Colon (tissue), 2 donors: ENCODE results near the gene PEX1.
"Not testable (repeated sequence)": the region's sequence is repeated elsewhere in the genome, so short reads cannot be mapped to it uniquely, and the experiment has no call there.

ENCODE experiments used
- FAIRE-seq: peaks from 2 replicates; lab custom pipeline; 2012; peaks lifted over from hg19 to GRCh38; lab: Jason Lieb, UNC
- donor health status: control.
- donor health status: control.

PEX1 gene

DNA sequence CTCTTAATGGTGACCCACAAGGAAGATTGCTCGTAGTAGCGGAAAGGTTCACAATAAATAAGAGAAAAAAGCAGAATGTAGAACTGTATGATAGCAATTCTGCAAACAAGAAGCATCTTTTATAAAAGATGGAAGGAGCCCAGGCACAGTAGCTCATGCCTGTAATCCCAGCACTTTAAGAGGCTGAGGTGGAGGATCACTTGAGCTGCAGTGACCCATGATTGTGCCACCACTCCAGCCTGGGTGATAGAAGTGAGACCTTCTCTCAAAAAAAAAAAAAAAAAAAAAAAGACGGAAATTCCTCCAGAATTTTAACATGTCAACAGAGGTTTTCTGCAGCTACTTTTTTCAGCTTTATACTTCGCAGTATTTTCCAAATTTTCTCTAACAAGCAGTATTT is 67.8 kb downstream of the PEX1 start:
- FAIRE-seq, result no peak

DNA sequence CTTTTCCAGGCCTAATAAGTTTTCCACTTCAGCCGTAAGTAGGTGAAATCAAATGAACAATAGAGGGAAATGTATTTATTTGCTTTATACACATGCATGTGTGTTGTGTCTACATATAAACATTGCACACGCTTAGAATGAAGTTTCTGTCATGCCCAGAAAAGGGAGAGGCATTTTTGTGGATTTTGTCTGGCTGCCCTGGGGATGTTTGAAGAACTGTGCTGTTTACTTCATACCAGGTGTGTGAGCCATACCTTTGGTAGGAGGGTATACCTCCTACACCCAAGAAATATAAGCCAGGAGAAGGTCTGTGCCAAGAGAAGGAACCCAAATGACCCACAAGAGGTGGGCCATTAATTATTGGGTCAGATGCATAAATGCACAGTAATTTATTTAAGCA is 68.2 kb downstream of the PEX1 start:
- no peak for FAIRE-seq

DNA sequence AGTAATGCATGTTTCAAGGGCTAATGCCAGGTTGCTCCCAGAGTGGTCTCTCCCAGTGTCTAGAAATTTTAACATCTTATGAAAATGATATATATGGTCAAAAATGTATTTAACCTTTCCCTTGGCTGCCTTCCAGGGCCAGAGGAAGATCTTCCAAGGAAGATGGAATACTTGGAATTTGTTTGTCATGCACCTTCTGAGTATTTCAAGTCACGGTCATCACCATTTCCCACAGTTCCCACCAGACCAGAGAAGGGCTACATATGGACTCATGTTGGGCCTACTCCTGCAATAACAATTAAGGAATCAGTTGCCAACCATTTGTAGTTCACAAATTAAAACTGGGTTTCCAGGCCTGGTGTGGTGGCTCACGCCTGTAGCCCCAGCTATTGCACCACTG is 72.1 kb downstream of the PEX1 start:
- no peak for FAIRE-seq

DNA sequence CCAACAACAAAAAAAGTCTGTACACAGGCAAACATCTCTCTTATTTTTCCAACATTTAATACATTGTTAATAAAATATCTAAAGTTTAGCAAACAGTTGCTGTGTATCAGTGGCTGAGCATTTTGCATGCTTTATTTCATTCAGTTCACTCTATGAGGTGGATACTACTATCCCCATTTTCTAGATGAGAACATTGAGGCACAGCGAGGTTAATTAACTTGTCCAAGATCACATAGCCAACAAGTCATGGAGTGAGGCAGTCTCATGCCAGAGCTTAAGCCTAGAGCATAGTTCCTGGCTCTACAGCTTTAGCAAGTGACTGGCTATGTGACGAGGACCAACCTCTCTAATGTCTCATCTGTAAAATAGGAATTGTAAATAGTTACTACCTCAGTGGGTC is 76.7 kb downstream of the PEX1 start:
- FAIRE-seq, result no peak

DNA sequence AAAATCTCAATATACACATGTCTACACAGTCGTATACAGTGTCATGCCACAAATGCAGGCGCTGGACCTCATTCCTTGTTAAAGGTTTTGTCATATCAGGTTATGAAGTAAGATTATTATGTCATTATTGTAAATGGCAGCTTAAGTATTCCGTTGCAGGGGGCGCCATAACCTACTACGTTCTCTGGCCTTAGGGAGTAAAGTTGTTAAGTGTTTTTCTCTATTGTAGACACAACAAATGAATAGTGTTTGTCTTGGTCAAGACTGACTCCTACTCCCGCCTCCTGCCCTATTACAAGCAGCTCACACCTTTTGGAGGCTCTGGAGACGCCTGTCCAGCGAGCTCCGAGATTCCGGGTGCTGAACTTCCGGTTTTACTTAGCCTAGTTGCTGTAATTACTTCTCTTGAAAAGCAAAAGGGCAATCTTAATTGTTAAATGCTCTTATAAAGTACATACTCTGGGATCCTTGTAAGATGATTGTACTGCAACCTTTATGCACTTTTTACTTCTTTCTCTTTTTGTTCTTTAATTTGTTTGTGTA is 80.0 kb downstream of the PEX1 start:
- FAIRE-seq, result no peak

DNA sequence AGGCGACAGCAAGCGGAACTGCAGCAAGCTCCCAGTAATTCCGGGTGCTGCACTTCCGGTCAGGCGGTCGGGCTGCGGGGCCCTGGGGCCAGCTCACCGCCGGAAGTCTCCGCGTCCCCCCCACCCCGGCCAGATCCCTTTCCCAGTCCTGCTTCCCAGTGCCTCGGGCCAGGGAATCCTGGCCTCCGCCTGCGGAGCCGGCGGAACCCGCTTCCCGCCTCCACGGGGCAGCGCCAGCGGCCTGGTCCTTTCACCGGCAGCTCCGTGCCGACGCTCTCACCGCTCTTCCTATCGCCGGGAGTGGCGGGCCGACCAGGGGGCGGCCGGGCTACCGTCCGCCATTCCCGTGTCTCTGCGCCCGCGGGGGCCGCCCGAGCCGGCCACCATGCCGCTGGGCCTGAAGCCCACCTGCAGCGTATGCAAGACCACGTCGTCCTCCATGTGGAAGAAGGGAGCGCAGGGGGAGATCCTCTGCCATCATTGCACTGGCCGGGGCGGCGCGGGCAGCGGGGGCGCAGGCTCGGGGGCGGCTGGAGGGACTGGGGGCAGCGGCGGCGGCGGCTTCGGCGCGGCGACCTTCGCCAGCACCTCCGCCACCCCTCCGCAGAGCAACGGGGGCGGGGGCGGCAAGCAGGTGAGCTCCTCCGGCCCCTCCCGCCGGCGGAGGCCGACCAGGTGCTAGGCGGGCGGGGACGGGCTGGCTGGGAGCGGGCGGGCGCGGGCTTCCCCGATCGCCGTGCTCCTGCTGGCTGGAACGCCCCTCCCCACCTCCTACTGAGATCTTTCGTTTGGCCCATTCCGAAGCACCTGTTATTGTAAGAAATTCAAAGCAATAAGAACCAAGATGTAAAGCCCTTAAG is 80.7 kb downstream of the PEX1 start, which contains the start of gene GATAD1:
Gene GATAD1, plus strand, starts transcription at position 138 of the 860 bp plus-strand sequence. Its CDS starts 248 bp downstream, at position 386.
- no peak for FAIRE-seq

DNA sequence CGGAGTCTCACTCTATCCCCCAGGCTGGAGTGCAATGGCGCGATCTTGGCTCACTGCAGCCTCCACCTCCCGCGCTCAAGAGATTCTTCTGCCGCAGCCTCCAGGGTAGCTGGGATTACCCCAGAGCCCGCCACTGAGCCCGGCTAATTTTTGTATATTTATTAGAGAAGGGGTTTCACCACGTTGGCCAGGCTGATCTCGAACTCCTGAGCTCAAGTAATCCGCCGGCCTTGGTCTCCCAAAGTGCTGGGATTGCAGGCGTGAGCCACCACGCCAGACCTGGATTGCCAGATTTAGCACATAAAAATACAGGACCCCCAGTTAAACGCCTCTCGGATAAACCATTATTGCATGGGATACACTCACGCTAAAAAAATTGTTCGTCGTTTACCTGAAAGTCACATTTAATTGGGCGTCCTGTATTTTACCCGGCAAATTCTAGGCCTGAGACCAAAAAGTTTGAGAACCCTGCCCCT is 81.4 kb downstream of the PEX1 start:
- no peak for FAIRE-seq

DNA sequence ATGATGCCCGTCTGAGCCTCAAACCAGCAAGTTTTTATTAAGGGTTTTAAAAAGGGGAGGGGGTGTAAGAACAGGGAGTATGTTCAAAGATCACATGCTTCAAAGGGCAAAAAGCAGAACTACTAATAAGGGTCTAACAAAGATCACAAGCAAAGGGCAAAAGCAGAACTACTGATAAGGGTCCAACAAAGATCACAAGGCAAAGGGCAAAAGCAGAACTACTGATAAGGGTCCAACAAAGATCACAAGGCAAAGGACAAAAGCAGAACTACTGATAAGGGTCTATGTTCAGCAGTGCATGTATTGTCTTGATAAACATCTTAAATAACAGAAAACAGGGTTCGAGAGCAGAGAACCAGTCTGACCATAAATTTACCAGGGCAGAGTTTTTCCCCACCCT is 85.6 kb downstream of the PEX1 start:
- not testable (repeated sequence) for FAIRE-seq

DNA sequence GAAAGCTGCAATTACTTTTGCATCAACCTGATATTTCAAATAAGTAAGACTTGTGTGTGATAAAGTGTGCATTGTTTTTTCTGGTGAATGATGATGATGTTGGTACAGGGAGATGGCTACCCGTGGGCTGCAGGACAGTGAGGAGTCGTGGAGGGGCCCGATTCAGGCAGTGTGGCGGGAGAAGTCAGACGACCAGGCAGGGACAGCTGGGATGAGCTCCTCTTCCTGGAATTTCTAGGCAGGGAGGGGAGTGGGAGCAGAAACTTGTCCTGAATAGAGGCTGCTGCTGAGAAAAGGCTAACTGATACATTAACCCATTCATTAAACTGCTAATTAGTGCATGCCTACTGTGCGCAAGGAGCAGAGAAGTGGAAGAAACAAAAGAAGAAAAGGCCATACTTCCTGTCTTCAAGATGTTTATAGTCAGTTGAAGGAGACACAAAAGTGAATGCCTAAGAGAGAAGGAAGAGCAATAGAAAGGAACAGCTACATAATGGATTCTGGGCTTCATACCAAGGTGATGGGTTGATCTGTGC is 90.3 kb downstream of the PEX1 start:
- no peak for FAIRE-seq
